AML-193 (cell line): Measurements from ENCODE around the gene SDK2.

Experiments used
- DNase-seq, 2 experiments: peaks; one replicate each; lab custom pipeline; 2025; lab: John Stamatoyannopoulos, UW

The SDK2 gene

DNA sequence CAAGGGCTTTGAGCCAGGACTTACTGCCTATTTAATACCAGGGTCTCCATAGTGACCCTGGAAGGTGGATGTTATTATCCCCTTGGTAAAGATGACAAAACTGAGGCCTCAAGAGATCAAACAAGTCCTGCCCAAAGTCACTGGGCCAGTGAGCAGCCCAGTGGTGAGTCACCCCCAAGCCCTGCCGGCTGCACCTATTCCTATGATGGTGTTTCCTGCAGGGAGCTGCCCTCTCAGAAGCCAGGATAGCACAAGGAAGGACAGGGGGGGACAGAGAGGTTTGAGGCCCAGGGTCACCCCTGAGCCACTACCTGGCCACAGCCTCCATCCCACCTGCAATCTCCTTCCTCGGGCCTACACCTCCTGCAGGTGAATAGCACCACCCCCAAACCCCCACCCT lies 90.9 kb downstream of the SDK2 start:
- no peak for DNase-seq

GRCh38 chr17:73552300-73553048 lies 91.8 kb downstream of the SDK2 start:
- DNase-seq = no peak

DNA sequence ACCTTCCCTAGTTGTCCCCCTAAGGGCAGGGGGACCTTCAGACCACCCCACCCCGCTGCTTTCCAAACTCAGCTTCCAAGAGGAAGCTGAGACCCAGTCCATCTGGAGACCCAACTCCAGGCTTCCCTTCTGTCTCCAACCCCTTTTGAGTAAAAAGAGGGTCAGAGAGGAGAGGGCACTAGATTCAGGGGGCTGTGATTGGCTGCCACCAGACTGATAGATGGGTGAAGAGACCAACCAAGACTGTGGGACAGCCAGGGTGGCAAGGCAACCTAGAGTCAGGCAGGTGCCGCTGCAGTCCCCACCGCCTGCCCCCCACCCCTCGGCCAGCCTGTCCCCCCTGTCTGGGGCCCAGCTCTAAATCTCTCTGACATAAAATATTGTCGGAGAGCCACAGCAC lies 92.5 kb downstream of the SDK2 start:
- DNase-seq = no peak

GRCh38 chr17:73551144-73551543 lies 93.1 kb downstream of the SDK2 start:
- no peak for DNase-seq

DNA sequence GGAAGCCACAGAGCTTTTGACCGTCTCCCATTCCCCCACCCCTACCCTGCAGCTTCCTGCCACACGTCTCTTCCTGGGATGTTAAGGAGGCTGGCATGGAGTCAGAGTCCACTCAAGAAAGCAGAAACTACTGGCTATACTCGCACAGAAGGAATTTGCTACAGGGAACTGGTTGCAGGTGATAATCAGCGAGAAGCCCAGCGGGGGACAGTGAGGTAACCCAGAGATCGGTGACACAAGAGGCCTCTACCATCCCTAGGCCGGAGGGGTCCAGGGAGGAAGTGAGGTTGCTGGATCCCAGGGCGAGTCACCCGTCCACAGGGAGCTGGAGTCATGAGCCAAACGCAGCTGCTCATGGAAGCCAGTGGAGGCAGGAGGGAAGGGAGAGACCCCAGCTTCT lies 93.7 kb downstream of the SDK2 start:
- DNase-seq = no peak

DNA sequence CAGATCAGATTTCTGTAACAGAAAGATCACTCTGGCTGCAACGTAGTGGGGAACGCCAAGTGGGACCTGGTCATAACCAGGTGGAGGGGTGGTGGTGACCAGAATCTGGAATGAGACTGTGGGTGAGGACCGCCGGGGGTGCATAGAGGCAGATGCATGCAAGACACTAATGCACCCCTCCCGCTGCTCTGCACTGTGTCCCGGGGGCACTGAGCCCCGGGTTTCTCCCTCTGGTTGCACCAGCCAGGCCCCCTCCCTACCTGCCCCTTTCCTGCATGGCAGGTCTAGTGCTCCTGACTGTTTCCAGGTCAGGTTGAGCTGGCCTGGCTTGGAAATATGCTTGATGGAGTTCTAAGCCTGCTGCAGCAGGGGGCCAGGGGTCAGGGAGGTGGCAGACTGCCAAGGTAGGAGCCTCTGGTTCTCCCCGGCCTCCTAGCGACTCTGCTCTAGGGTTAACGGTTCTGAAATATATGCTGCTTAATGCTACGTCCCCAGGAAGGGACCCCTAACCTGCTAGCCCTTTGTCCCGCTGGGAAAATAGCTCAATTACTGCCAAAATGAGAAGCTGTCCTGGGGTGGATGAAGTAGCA lies 94.3 kb downstream of the SDK2 start:
- no peak for DNase-seq

DNA sequence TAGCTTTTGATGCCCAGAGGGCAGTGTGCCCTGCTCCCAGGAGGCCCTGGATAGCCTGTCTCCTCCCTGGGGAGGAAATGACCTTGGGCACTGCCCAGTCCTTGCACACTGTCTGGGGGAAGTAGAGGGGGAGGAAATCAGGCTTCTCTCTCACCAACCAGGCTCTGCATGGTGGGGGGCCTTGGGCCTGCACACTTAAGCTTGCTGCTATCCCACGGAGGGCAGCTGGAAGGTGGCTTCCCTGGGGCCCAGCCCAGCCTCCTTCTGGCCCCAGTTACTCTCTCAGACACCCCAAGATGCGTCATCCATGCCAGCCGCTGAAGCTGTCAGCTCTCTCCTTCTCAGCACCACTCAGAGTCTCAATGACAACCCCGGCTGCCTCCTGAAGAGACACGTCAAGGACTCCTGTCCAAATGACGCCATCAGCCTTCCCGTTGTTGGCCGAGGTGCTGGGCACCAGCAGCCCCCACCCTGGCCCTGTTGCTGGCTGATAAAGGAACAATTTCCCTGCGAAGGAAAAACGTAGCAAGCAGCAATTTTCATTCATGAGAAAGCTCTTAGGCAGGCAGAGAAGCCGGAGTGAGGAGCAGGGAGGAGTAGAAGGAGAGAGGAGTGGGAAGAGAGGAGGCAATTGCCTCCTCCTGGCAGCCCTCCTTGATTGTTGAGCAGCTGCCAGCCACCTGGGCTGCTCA lies 95.5 kb downstream of the SDK2 start:
- DNase-seq = no peak

- DNase-seq = no peak
Observed at GRCh38 chr17:73547790-73548189, 96.5 kb downstream of the SDK2 start.

- DNase-seq = peak; percentile 92 to 93
Observed at GRCh38 chr17:73546770-73547536, 97.3 kb downstream of the SDK2 start.

- DNase-seq = no peak
Observed at GRCh38 chr17:73546114-73546513, 98.1 kb downstream of the SDK2 start.

DNA sequence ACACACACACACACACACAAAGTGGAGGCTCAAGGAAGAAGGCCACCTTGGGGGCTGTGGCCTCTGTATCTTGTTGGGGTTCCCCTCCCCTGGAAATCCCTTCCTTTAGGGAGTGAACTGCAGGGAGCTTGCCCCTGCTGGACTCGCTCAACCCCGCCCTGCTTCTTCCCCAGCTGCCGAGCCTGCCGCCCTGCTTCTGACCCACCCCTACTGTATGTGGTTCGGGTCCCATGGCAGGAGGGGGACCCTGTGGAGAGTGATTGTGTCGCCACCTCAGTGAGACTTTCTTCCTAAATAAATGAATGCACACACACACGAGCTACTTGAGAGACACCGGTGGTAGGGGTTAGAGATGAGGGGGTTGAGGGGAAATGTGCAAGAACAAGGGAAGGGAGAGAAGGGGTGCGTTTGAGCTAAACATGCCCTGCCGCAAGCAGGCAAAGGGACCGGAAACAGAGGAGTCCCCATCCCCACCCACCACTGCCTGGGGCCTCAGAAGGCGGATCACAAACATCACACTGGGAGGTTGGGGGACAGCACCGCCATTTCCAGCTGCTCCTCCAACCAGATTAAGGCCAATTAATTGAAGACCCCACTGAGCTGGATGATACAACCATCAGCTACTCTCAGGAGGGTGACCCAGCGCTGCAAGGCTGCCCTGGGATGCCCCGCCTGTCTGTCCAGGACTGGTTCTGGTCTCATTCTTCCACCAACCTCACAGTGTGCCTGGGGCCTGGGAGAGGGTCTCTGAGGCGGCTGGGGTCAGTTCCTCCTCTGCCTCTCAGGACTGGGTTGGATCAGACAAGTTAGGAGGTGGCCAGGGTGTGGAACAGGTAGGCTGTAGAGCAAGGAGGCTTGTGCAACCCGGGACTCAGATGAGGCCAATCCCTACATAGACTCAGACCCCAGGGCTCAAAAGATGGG lies 98.9 kb downstream of the SDK2 start:
- no peak for DNase-seq

DNA sequence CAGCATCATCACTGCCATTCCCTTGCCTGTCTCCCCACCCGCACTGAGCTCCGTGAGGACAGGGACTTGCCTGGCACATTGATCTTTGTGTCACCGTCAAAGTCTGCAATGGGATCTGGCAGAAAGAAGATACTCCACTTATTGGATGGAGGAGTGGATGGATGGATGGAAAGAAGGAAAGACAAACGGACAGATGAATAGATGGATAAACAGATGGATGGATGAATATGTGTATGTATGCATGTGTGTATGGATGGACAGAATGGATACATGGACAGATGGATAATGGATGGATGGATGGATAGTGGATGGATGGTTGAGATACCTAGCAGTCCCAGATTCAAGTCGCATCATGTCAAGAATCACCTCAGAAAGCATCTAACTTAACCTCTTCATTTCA lies 99.9 kb downstream of the SDK2 start:
- DNase-seq = no peak

DNA sequence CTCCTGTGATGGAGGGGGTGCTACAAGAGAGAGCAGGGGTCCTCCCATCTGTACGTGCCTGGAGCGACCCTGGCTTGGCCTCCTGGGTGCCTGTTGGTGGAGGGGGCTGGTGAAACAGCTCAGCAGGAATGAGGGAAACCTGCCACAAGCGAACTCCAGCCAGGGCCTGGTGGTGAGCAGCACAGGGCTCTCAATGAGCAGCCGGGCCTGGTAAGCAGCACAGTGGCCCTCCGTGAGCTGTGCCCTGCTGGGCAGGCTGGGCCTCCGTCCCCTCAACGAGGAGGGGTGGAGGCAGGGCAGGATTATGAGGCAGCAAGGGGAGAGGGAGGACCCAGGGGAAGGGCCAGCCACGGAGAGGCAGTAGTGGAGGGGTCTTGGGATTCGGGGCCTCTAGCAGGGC lies 101.9 kb downstream of the SDK2 start:
- DNase-seq = no peak

DNA sequence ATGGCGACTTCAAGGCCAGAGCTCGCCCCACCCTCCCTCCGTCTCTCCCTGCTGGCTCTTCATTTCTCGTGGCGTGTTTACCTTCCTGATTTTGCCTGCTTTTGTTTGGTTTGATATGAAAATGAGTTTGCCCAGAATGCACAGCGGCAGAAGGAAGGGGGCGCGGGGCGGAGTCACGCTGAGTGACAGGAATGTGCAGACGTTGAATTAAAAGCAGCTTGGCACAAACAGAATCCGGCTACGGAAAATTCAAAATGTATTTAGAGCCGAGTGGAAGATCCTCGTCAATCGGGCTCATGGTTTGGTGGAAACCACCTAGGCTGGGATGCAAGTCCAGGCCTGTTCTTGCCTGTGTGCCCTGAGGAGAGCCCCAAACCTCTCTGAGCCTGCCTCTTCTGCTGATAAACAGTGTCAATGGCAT lies 102.7 kb downstream of the SDK2 start:
- no peak for DNase-seq

DNA sequence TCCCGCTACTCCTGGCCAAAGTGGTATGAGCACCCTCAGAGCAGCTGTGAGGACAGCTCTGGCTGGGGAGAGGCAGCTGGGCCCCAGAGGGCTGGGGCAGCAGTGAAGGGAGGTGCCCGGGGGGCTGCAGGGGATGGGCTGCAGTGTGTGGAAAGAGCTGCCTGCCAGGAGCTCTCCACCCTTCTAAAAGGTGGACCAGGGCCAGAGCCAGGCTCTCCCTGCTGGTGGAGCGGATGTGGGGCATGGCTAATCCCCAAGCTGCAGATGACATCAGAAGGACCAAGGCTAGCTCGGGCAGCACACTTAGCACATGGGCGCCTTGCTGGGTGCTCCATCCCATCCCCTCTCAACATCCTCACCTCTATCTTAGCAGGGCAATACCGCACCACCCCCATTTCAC lies 103.1 kb downstream of the SDK2 start:
- no peak for DNase-seq

- no peak for DNase-seq
Observed at GRCh38 chr17:73539166-73539565, 105.1 kb downstream of the SDK2 start.

- DNase-seq = no peak
Observed at GRCh38 chr17:73538445-73538844, 105.8 kb downstream of the SDK2 start.

DNA sequence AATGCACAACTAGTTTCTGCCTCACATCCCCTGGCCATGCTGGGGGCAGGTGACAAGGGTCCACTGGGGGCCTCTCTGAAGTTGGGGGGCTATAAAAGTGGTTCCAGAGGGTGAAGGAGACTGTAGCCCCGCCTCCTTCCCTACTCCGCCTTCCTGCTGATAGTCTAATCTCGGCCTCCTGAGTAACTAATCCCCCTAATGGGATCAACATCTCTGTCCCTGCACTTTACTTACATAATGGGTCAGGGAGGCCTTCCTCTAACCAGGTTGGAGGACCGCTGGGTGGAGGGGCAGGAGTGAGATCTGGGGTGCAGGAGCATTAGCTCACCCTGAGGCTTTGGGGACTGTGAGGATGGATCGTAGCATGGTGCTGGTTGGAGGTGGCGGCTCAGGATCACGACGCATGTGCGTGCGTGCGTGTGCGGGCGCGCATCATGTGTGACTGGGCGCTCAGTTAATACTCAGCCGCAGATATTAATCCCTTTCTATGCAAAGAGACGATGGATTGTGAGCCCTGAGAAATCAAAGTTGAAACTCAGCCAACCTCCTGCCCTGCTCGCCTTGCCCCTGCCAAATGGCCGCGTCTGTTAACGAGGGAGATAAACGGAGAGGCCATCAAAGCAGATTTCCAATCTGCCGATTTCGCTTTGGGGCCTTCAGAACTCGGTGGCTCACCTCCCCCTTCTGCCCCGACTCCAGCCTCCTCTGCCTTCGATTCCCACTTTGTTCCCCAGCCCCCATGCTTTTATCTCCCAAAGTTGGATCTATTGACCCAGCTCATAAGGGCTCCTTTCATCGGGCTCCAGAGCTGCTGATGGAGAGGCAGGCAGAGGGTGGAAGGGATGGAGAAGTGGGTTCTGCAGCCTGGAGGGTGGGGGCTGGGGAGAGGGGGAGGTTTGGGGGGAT lies 107.3 kb downstream of the SDK2 start:
- DNase-seq = no peak

- DNase-seq = no peak
Observed at GRCh38 chr17:73535746-73536145, 108.5 kb downstream of the SDK2 start.

DNA sequence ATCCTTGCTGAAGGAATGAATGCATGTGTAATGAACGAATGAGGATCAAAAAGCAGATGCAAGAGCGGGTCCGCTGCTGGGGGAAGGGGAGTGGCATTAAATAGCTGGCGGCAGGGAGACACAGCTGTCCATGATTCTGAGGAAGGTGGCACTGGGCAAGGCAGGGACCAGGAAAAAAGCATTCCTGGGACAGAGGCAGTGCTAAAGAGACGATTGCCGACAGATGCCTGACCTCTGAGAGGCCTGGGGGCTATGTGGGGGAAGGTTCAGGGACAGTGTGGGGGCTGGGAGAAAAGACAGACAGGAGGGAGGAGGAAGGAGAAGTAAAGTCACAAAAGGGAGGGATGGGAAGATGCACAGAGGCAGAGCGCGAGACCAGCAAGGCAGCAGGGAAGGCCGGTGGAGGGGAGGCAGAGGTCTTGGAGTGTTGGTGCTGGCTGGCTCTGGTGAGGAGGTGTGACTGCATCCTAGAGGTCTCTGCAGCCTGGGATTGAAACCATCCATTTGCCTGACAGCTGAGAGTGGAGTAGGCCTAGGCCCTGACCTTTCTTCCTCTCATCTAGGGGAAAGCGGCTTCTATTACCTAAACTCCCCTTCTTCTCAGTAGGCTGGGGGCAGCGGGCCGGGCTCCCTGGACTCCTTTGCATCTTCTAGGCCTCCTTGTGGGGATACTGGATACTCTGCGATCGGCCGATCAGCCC lies 109.9 kb downstream of the SDK2 start:
- no peak for DNase-seq
